Aorta (tissue), 5 donors: ENCODE measurements around the gene THPO. TPM values are rescaled to one million over a fixed set of nuclear protein-coding genes. Genes with fewer than 3 reads are reported as not detected.

Experiments used
- ATAC-seq: fragments of 200-7000 bp; cut with Tn5 transposase; one replicate; pipeline ENCODE4 v1.9.1; 2022; ENCODE audit warnings: moderate library complexity; ENCODE audit not compliant: low FRiP score
- DNase-seq, 2 donors: peaks; one replicate each; pipeline ENCODE4 v3.0.0-alpha.2; 2020
- H3K27ac ChIP-seq, 2 donors: one replicate each; pipeline ENCODE4 v1.5.1; 2013; ENCODE audit warnings: low read length in 2 of 2, mild to moderate bottlenecking in 2 of 2, moderate library complexity in 2 of 2, control low read depth in 1 of 2, inconsistent platforms in 1 of 2, low read depth in 1 of 2
- H3K27me3 ChIP-seq, 2 donors: one replicate each; pipeline ENCODE4 v1.6.1; 2013; ENCODE audit warnings: control low read depth in 1 of 2, low read length in 1 of 2, mild to moderate bottlenecking in 1 of 2, moderate library complexity in 1 of 2; ENCODE audit not compliant: insufficient read depth in 2 of 2, control insufficient read depth in 1 of 2
- H3K36me3 ChIP-seq, 2 donors: one replicate each; pipeline ENCODE4 v1.6.1; 2013; ENCODE audit warnings: control low read depth in 1 of 2, low read length in 1 of 2, mild to moderate bottlenecking in 1 of 2; ENCODE audit not compliant: insufficient read depth in 2 of 2, control insufficient read depth in 1 of 2
- H3K4me1 ChIP-seq, 2 donors: one replicate each; pipeline ENCODE4 v1.6.1; 2013; ENCODE audit warnings: low read length in 2 of 2, control low read depth in 1 of 2, mild to moderate bottlenecking in 1 of 2, moderate library complexity in 1 of 2; ENCODE audit not compliant: insufficient read depth in 2 of 2, control insufficient read depth in 1 of 2
- H3K4me3 ChIP-seq, 2 donors: one replicate each; pipeline ENCODE4 v1.5.1; 2013; ENCODE audit warnings: low read length in 2 of 2, control low read depth in 1 of 2, mild to moderate bottlenecking in 1 of 2
- H3K9me3 ChIP-seq: one replicate; pipeline ENCODE4 v1.6.1; 2013; ENCODE audit warnings: mild to moderate bottlenecking, low read length; ENCODE audit not compliant: control insufficient read depth
- WGBS, 2 donors: extraction: QIAGEN DNeasy Blood & Tissue Kit; methylation state at CpG; one replicate each; pipeline ENCODE4 v1.1.7; 2013; 5-methylcytosine and 5-hydroxymethylcytosine counted together
- intact Hi-C, 2 donors: fragments of 100-400 bp; cut with DNase I; formaldehyde crosslinking; loops; one replicate each; pipeline versions ENCODE4 v1.14.2 to v1.15.0; 2022
- polyA plus RNA-seq, 2 donors: library from polyadenylated mRNA; stranded (reverse); fragments of 200-250 nt; gene quantifications; one replicate each; pipeline ENCODE4 v1.2.3, GENCODE V29; 2013
- total RNA-seq, 2 donors: library from RNA; stranded (reverse); fragmentation: NEBNext Ultra II Directional; extraction: Animal tissue kit (Norgen Biotek cat#: 25700); gene quantifications; one replicate each; pipeline ENCODE4 v1.2.1, GENCODE V29; 2021
- donor health status: healthy with polysubstance abuse.
- donor health status: Bipolar disorder and iron deficiency.
- donor health status: DM: no; HTN: no; CAD: no.
- donor health status: DM: no; HTN: no; CAD: no.
- donor health status: DM: yes; HTN: yes; CAD: no.

The THPO gene
- total and polyA plus RNA-seq, 4 donors: 0.15 to 1.2 (median 0.70) TPM

GRCh38 chr3:184357248-184358123, 20.5 kb downstream of the THPO start:
- Histone ChIP-seq H3K27ac (no peak overlapping the region), H3K36me3 (no peaks in the 10 kb centered on the region), H3K4me1 (no peaks in the 10 kb centered on the region), H3K9me3 (no peaks in the 10 kb centered on the region), H3K27me3 (no peaks in the 10 kb centered on the region), H3K4me3 (no peak overlapping the region)
- 92 to 95% methylated on average over 24 of the region's 24 CpGs for WGBS, 2 donors
- DNase-seq (no peak), ATAC-seq (no peak)
- intact Hi-C loops: no loop called here

DNA sequence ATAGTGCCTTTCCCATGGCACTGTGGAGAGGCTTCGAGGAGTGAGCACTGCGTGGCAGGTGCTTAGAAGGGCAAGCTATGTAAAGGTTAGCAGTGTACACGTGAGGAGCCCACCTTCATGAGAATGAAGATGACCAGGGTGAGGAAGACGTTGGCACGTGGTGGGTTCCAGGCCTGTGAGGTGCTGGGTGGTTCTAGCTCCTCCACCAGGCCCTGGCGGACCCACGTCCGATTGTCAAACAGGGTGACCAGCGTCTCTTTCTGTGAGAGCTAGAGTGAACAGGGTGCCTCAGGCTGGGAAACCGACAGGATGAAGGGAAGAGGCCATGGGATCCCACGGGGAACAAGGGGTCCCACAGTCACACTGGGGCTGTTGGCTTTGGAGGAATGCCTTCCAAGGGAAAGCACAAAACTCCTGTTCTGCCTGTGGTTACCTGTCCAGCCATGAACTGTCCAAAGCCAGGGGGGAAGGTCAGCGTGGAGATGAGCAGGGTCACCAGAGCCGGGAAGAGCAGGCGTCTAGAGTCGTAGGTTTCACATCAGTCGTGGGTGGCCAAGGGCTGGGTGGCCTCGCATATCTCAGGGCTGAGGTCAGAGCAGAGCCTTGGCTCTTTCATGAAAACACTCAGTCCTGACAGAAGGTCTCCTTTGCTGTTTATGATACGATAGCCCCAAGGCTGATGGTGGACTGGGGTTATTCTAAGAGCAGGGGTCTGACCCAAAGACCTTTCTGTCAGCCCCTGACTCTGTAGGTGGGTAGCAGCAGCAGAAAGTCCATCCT, 22.6 kb downstream of the THPO start:
- Histone ChIP-seq H3K27ac (no peak overlapping the region), H3K27me3 (no peaks in the 10 kb centered on the region), H3K4me1 (no peaks in the 10 kb centered on the region), H3K4me3 (no peak overlapping the region), H3K9me3 (no peaks in the 10 kb centered on the region), H3K36me3 (no peaks in the 10 kb centered on the region)
- 70 to 74% methylated on average over 18 of the region's 18 CpGs for WGBS, 2 donors
- intact Hi-C loops: no loop called here
- ATAC-seq: no peak
- DNase-seq: no peak

- no peak overlapping the region for H3K4me3 ChIP-seq
- intact Hi-C loops: no loop called here
- H3K9me3 ChIP-seq: no peaks in the 10 kb centered on the region
- no peak for ATAC-seq
- H3K36me3 ChIP-seq: no peaks in the 10 kb centered on the region
- no peak for DNase-seq
- H3K27me3 ChIP-seq: no peaks in the 10 kb centered on the region
- H3K27ac ChIP-seq: no peak overlapping the region
- H3K4me1 ChIP-seq: no peaks in the 10 kb centered on the region
- WGBS, 2 donors: 81 to 83% methylated on average over 8 of the region's 8 CpGs
Observed at GRCh38 chr3:184354754-184355153, 23.3 kb downstream of the THPO start.

DNA sequence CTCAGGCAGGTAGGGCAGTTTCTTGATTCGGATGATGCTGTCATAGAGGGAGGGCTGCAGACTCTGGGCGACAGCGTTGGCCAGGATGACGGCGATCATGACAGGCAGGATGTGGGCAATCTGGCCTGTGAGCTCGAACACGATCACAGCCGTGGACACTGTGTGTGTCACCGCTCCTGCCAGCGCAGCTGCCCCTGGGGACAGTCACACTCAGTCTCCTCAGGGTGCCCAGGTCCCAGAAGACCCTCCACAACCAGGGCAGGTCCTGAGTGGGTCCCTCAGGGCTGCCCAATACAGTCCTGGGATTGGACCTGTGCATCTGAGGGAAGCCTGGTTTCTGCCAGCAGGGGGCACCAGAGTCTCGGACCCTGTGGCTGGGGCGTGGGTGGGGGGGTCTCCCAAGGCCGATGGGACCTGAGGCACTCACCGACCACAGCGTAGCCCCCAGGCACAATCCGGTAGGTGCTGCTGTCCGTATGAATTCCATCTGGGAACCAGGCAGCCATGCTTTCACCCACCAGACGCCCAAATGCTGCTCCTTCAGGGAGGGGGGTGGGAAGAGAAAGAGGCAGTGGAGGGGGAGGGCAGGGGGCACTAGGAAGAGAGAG, 23.8 kb downstream of the THPO start:
- Histone ChIP-seq H3K4me1 (no peaks in the 10 kb centered on the region), H3K4me3 (no peak overlapping the region), H3K36me3 (no peaks in the 10 kb centered on the region), H3K9me3 (no peaks in the 10 kb centered on the region), H3K27me3 (no peaks in the 10 kb centered on the region), H3K27ac (no peak overlapping the region)
- peak; percentile 54 for ATAC-seq
- intact Hi-C loops: no loop called here
- 53 to 55% methylated on average over 18 of the region's 18 CpGs for WGBS, 2 donors
- DNase-seq: peak; percentile 53 to 88

DNA sequence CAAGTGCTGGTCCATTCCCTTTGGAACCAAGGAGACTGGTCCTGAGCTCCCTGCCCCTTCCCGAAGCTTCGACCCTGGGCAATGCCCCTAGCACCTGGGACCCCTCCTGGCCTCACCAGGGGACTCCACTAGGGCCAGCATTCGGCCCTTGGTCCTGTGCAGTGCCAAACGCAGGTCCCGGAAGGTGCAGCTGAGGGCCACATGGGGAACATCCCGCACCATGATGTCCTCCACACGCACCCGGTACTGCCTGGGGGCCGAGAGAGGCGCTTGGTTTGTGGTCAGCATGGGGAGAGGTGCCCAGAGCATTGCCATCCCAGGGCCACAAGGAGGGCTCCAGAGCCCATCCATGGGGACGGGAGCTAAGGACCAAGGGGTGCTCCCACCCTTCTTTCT, 24.5 kb downstream of the THPO start:
- ATAC-seq (no peak), DNase-seq (no peak)
- no peak overlapping the region for H3K4me3 ChIP-seq
- no peaks in the 10 kb centered on the region for H3K4me1 ChIP-seq
- H3K36me3 ChIP-seq: no peaks in the 10 kb centered on the region
- intact Hi-C loops: no loop called here
- 91 to 92% methylated on average over 11 of the region's 11 CpGs for WGBS, 2 donors
- H3K9me3 ChIP-seq: no peaks in the 10 kb centered on the region
- H3K27ac ChIP-seq: no peak overlapping the region
- H3K27me3 ChIP-seq: no peaks in the 10 kb centered on the region

- intact Hi-C loops: no loop called here
- no peaks in the 10 kb centered on the region for H3K27me3 ChIP-seq
- no peaks in the 10 kb centered on the region for H3K36me3 ChIP-seq
- H3K4me1 ChIP-seq: no peaks in the 10 kb centered on the region
- WGBS, 2 donors: 87 to 93% methylated on average over 11 of the region's 11 CpGs
- H3K4me3 ChIP-seq: no peak overlapping the region
- no peak overlapping the region for H3K27ac ChIP-seq
- ATAC-seq (no peak), DNase-seq (no peak)
- no peaks in the 10 kb centered on the region for H3K9me3 ChIP-seq
Observed at GRCh38 chr3:184352897-184353545, 25.0 kb downstream of the THPO start.

DNA sequence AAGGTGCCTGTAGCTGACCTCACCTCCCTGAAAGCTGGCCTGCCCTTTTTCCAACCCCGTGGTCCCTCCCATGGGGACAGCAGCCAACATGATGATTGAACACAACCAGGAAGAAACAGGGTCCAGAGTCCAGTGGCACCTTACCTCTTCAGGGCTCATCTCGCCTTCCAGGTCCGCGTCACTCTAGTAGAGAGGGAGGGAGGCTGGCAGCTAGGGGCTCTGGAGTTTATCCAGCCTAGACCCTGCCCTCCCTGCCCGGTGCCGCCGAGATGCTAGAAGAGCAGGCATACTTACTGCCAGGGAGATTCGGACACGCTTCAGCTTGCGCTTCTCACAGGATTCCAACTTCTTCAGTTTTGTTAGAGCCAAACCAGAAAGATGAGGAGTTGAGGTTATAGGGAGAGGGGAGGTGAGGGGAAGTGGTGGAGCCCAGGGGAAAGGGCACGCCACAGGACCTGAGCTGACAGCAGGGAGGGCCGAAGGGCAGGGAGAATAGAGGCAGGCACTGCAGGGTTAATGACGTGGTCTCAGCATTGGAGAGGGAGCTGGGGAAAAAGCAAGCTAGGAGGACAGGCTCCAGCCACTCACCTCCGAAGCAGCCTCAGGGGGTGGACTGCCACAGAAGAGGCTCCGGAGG, 25.7 kb downstream of the THPO start:
- Histone ChIP-seq H3K36me3 (no peaks in the 10 kb centered on the region), H3K4me1 (no peaks in the 10 kb centered on the region), H3K9me3 (no peaks in the 10 kb centered on the region), H3K27me3 (no peaks in the 10 kb centered on the region), H3K27ac (no peak overlapping the region), H3K4me3 (no peak overlapping the region)
- intact Hi-C loops: no loop called here
- 77 to 81% methylated on average over 15 of the region's 15 CpGs for WGBS, 2 donors
- ATAC-seq: no peak
- DNase-seq: peak in 1 of 2 donors; percentile 44

DNA sequence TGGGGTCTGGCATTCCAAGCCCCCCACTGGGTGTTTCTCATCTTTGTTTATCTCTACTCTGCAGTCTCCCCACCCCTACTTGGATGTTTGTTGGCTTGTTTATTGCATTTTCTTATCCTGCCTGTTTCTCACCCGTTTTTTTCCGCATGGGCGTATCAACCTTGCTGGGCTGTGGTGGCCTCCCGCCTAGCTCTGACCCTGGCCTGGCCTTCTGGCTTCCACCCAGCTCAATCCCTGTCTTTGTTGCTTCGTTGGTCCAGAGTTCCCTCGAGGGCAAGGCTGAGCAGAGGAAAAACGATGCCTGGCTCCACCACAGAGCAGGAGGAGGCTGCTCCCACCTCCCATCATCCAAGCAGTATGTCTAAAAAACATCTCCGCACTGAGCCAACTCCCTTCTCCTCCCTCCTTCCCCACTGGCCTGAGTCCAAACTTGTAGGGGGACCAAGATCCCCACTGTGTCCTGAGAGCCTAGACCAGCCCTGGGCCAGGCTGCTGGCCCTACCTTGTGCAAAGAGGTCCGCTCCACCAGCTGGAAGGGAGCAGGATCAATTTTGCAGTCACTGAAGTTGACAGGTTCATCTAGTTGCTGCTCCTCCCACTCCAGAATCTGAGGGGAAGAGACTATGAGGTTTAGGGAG, 26.4 kb downstream of the THPO start:
- DNase-seq: no peak
- ATAC-seq: no peak
- no peak overlapping the region for H3K27ac ChIP-seq
- H3K4me1 ChIP-seq: no peaks in the 10 kb centered on the region
- no peaks in the 10 kb centered on the region for H3K27me3 ChIP-seq
- no peaks in the 10 kb centered on the region for H3K9me3 ChIP-seq
- no peaks in the 10 kb centered on the region for H3K36me3 ChIP-seq
- H3K4me3 ChIP-seq: no peak overlapping the region
- 52 to 53% methylated on average over 9 of the region's 9 CpGs for WGBS, 2 donors
- intact Hi-C loops: no loop called here
